GM19193 (cell line): Measurements from ENCODE around the gene OPCML.

Source experiments
- POLR2A ChIP-seq: IDR thresholded peaks from 4 replicates; pipeline ENCODE4 v1.6.1; 2011; ENCODE audit not compliant: insufficient read depth, insufficient read length; ENCODE audit errors: extremely low read depth

OPCML gene

DNA sequence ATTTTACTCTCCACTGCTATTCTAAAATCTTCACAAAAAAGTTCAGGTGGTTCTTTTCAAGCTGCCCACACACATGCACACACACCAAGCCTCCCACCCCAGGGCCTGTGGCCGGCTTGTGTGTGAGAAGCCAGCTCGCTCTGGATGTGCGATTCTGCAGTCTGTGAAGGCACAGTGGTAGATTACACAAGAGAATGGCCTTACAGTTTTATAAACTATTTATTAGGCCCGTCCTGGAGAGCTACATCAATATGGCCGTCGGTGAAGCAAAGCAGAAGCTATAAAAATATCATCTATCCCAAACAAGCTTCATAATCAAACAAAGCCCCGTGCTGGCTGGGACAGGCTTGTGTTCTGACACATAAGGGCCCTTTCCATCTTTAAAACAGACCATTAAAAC lies 240.5 kb downstream of the OPCML start:
- no peak for TF ChIP-seq POLR2A

GRCh38 chr11:133285359-133285758 lies 246.9 kb downstream of the OPCML start:
- TF ChIP-seq POLR2A: no peak

DNA sequence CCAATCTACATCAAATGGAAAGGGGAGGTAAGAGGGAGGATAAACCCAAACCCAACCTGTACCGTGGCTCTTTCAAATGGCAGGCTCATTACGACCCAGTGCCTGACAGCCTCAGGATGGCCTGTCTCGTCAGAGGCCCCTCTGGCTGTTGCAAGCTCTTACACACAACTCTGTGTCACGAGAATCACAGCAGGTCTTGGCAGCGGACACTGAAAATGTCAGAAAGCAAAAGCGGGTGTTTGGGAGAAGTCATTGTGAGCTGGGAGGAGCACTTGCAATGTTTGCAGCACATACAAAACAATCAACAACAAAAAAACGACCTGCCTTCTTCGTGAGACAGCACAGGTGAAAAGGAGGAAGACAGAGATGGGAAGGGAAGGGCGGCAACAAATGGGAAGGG lies 248.1 kb downstream of the OPCML start:
- TF ChIP-seq POLR2A: no peak

DNA sequence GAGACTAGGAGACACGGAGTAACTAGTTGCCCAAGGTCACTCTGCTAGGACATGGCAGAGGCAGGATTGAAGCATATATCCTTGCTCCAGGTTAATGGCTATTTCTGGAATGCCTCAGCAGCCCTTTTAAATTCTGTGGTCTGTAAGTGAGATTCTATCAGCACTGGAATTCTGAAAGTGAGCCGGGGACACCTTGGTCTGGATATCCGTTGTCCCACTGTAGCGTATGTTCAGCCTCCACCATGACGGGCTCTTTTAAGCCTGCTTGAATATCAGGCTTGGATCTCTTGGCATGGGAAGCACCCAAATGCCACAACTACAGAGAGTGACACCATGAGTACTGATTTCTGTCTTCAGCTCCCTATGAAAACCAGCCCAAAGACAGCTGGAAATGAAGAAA lies 254.4 kb downstream of the OPCML start:
- TF ChIP-seq POLR2A: no peak

DNA sequence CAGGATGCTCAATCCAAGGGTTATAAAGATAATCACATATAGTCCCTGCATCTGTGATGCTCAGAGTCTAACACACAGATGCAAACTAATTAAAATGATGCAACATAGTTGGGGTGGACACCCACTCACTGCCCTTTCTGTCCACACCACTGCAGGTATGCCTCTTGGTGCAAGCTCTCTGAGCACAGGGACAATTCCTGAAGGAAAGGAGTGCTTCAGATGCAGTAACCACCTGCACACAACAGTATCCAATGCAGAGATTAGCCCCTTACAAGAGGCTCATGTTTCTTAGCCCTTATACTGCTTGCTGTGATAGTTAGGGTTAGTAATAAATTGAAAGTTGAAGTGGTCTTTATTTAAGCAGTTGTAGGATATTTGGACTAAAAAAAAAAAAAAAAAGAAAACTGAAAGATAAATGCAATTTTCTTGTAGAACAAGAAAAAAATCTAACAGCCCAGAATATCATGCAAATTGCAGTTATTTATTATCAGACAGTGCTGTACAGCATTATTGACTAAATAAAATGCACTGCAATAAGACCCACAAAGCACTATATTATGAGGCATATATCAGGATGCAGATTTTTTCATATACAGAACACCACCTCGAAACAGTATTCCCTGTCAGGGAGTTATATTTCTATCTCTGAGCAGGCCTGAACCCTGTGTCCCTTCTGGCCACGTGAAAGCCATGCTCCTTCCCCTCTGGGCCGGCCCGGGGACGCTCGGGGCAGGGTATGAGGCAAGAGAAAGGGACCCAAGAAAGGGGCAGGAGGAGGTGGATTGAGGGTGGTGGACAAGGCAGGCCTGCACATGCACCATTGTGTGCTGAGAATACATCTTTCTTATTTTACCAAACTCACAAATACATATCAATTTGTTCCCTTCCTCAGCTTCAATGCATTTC lies 260.2 kb downstream of the OPCML start:
- no peak for TF ChIP-seq POLR2A

DNA sequence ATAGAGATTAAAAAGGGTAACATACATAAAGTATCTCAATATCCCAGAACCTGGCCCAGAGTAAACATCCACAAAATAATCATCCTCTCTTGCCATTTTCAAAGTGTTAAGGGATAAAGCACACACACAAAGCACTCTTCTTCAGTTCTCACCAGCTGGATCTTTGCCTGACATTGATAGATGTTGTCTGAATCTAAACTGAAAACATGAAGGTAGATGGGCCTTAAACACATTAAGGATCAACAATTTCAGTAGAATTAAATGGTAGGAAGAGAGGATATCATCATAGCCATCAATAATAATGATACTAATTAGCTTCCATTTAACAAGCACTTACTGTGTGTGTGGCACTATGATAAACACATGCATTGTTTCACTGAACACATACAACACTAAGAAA lies 261.1 kb downstream of the OPCML start:
- TF ChIP-seq POLR2A: no peak

- no peak for TF ChIP-seq POLR2A
Measured at GRCh38 chr11:133269267-133269666, 263.0 kb downstream of the OPCML start.

DNA sequence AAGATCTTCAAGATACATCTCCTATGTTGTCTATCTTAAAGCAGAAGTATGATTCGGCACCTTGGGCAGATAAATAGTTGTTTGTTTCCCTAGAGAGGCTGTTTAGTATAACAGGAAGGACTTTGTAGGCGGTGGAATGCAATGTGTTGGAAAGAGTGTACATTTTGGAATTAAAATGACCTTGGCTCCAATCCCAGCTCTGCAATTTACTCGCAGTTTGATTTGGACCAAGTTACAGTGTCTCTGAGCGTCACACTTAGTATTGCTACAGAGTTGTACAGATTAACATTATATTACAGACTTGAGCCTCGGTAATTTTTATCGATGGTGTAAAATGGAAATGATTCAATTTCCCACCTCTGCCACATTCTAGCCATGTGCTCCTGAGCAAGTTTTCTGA lies 265.3 kb downstream of the OPCML start:
- no peak for TF ChIP-seq POLR2A

DNA sequence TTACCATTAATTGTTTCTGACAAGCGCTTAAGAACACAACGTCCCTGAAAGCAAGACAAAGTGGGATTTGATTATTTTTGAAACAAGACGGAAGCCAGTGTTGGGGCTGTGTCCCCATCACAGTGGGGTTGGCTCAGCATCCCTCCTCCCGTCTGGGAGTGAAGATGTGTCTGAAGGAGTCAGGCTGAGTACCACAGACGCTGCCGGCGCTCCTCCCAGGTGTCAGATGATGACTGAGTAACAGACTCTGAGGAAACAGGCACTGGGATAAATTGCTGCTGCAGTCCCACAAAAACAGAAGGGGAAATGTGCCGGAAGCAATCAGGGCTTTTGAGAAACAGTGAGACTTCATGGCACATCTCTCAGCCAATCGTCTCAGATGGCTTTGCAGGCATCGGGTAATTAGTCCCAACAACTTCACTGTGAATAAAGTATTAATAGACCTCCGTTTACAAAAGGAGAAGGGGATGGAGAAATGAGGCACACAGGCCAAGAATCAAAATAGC lies 266.7 kb downstream of the OPCML start:
- TF ChIP-seq POLR2A: no peak

- no peak for TF ChIP-seq POLR2A
Measured at GRCh38 chr11:133263332-133263731, 269.0 kb downstream of the OPCML start.

GRCh38 chr11:133258751-133259150 lies 273.6 kb downstream of the OPCML start:
- no peak for TF ChIP-seq POLR2A

GRCh38 chr11:133254601-133255000 lies 277.7 kb downstream of the OPCML start:
- no peak for TF ChIP-seq POLR2A

DNA sequence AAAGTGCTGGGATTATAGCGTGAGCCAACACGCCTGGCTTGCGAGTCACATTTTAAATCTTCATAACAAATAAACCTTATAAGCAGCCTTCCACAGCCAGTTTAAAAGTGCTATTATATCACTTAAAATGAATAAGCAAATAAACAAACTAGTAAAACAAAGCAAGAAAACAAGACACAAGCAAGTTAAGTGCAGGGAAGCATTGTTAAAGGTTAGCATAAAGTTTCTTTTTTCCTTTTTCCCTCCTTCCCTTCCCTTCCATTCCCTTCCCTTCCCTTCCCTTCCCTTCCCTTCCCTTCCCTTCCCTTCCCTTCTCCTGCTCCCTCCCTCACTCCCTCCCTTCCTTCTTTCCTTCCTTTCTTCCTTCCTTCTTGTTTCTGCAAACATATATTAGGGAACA lies 278.7 kb downstream of the OPCML start:
- TF ChIP-seq POLR2A: no peak

DNA sequence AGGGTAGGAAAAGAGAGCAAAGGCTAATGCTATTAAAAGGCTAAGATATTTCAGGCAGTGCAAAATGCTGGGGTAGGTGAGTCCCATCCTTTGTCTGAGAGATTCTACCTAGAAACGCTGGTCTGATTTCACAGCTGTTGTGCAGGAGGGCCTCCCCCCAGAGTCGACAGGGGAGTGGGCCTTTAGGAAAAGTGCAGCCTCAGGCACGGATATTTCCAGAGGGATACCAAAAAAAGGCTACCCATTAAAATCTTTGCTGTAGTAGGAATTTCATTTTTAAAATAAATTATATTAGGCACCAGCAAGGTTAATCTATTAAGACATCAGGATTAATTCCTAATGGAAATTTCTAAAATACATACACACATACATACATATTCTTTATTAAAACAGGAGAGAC lies 280.5 kb downstream of the OPCML start:
- TF ChIP-seq POLR2A: no peak

DNA sequence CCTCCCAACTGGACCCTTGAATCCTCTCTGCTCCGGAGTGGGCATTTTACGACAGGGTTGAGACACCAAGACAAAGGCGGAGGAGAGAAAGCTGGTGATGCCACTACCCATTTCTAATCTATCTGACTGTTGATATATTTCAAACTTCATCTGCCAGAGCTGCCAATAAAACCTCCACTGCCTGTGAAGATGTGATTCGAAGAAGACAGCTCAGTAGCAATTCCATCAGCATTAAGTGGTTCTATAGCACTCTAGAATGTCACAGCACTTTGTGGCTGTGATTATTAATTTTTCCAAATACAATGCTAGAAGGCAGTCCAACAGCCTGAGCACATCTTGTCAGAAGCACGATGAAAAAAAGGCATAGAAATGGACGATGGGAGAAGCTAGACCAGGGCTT lies 282.8 kb downstream of the OPCML start:
- no peak for TF ChIP-seq POLR2A

- no peak for TF ChIP-seq POLR2A
Measured at GRCh38 chr11:133249065-133249464, 283.2 kb downstream of the OPCML start.
